HepG2 (cell line): ENCODE results near the gene CES2. TPM values are rescaled to one million over a fixed set of nuclear protein-coding genes. Genes with fewer than 3 reads are reported as not detected.

ENCODE experiments used
- DMAP1 ChIP-seq: IDR thresholded peaks from 2 replicates; pipeline ENCODE4 v1.6.1; 2016
- HOXA7 ChIP-seq: sonication (generic); formaldehyde crosslinking; IDR thresholded peaks from 2 replicates; pipeline ENCODE4 v1.8.1; 2022; ENCODE audit warnings: mild to moderate bottlenecking, missing genetic modification reagents, moderate library complexity
- MAX ChIP-seq: IDR thresholded peaks from 2 replicates; pipeline ENCODE4 v1.6.1; 2012; ENCODE audit warnings: inconsistent platforms
- MED1 ChIP-seq: sonication (generic); formaldehyde crosslinking; IDR thresholded peaks from 2 replicates; pipeline ENCODE4 v1.4.0; 2020; ENCODE audit warnings: missing genetic modification reagents
- MEIS2 ChIP-seq: sonication (generic); formaldehyde crosslinking; IDR thresholded peaks from 2 replicates; pipeline ENCODE4 v1.9.0; 2021; ENCODE audit warnings: mild to moderate bottlenecking, missing genetic modification reagents
- MXD4 ChIP-seq: IDR thresholded peaks from 2 replicates; pipeline ENCODE4 v1.6.1; 2016; ENCODE audit warnings: mild to moderate bottlenecking, missing biosample characterization, missing genetic modification reagents
- PHF5A ChIP-seq: IDR thresholded peaks from one replicate; pipeline ENCODE4 v1.6.1; 2018; ENCODE audit warnings: low read depth, missing genetic modification reagents; ENCODE audit not compliant: unreplicated experiment
- PPARG ChIP-seq: conservative IDR thresholded peaks from 2 replicates; pipeline ENCODE4 v1.6.1; 2016; ENCODE audit warnings: missing biosample characterization, missing genetic modification reagents
- RARA ChIP-seq: IDR thresholded peaks from 2 replicates; pipeline ENCODE4 v1.6.1; 2016; ENCODE audit warnings: missing genetic modification reagents, missing compliant biosample characterization
- REPIN1 ChIP-seq: sonication (generic); formaldehyde crosslinking; IDR thresholded peaks from 2 replicates; pipeline ENCODE4 v1.8.0; 2022; ENCODE audit warnings: missing genetic modification reagents, low read depth, mild to moderate bottlenecking, borderline replicate concordance
- SIX1 ChIP-seq: sonication (generic); formaldehyde crosslinking; IDR thresholded peaks from 2 replicates; pipeline ENCODE4 v1.4.0; 2020; ENCODE audit warnings: missing genetic modification reagents, borderline replicate concordance
- SRF ChIP-seq: IDR thresholded peaks from 2 replicates; pipeline ENCODE4 v1.6.1; 2011; ENCODE audit warnings: mild to moderate bottlenecking, low read depth, low read length, moderate library complexity
- SSRP1 ChIP-seq: IDR thresholded peaks from 2 replicates; pipeline ENCODE4 v1.6.1; 2016; ENCODE audit warnings: control low read depth
- UBTF ChIP-seq: sonication (generic); formaldehyde crosslinking; IDR thresholded peaks from 2 replicates; pipeline ENCODE4 v1.4.0; 2020; ENCODE audit warnings: mild to moderate bottlenecking, missing genetic modification reagents
- XRCC5 ChIP-seq: fragments of 200-400 bp; formaldehyde crosslinking; optimal IDR thresholded peaks from 2 replicates; pipeline ENCODE3; 2017; ENCODE audit warnings: mild to moderate bottlenecking, low read length
- ZBTB26 ChIP-seq: IDR thresholded peaks from 2 replicates; pipeline ENCODE4 v1.6.1; 2016; ENCODE audit warnings: missing compliant biosample characterization, missing genetic modification reagents, borderline replicate concordance
- ZHX1 ChIP-seq: sonication (generic); formaldehyde crosslinking; IDR thresholded peaks from 2 replicates; pipeline ENCODE4 v1.8.1; 2022; ENCODE audit warnings: low read depth, mild to moderate bottlenecking, missing genetic modification reagents
- ZNF256 ChIP-seq: sonication (generic); formaldehyde crosslinking; conservative IDR thresholded peaks from 2 replicates; pipeline ENCODE4 v1.4.0; 2020; ENCODE audit warnings: missing genetic modification reagents
- ZNF816 ChIP-seq: sonication (generic); formaldehyde crosslinking; IDR thresholded peaks from 2 replicates; pipeline ENCODE4 v1.8.0; 2022; ENCODE audit warnings: missing genetic modification reagents, mild to moderate bottlenecking, borderline replicate concordance
- polyA plus RNA-seq, 8 experiments: library from polyadenylated mRNA; depleted of rRNA in 3 of 8; stranded (reverse) in 7 of 8; unstranded in 1 of 8; fragments of >200 nt; fragmentation: Illumina TruSeq in 4 of 8; extraction: Trizol in 4 of 8; gene quantifications; 2 replicates each; pipeline versions ENCODE4 v1.2.1 to v1.2.3, GENCODE V29; 2011 to 2016; ENCODE audit warnings: low read depth in 4 of 8, missing spikeins in 1 of 8, mixed read lengths in 1 of 8; ENCODE audit not compliant: insufficient read depth in 1 of 8
- total RNA-seq, 5 experiments: library from RNA; depleted of rRNA; stranded (reverse); fragments of >200 nt; fragmentation: Illumina TruSeq; extraction: Trizol; gene quantifications; 2 replicates each; pipeline ENCODE4 v1.2.3, GENCODE V29; 2016; ENCODE audit warnings: low read depth in 1 of 5
- TF ChIP-seq, protein P1 (sequence below): sonication (generic); formaldehyde crosslinking; IDR thresholded peaks from 2 replicates; pipeline ENCODE4 v1.4.0; 2020; ENCODE audit warnings: mild to moderate bottlenecking, low read depth, missing genetic modification reagents
- TF ChIP-seq, protein P2 (sequence below): sonication (generic); formaldehyde crosslinking; IDR thresholded peaks from 2 replicates; pipeline ENCODE4 v1.4.0; 2020; ENCODE audit warnings: missing genetic modification reagents

Gene CES2
- total and polyA plus RNA-seq, 2 of the 13 experiments (the other 11 are each of a cell fraction or from before 2014, with no cell fraction given): 50.6 to 63.8 TPM

- TF ChIP-seq ZBTB26 (peak; percentile 51; the same call in 1 of the 2 replicates), RARA (CRISPR knock-in tag) (peak; percentile 49), ZNF256 (CRISPR knock-in tag) (0 out of 2 replicates have a peak, but pooled peaks have one; percentile 24), UBTF (CRISPR knock-in tag) (peak; percentile 96), PPARG (CRISPR knock-in tag) (no peak), MAX (peak; percentile 87), PHF5A (peak; percentile 44), ZNF816 (0 out of 2 replicates have a peak, but pooled peaks have one; percentile 58), MXD4 (CRISPR knock-in tag) (peak; percentile 83; the same call in 1 of the 2 replicates), SRF (no peak), REPIN1 (CRISPR knock-in tag) (peak; percentile 94; the same call in 1 of the 2 replicates), HOXA7 (CRISPR knock-in tag) (no peak), ZHX1 (peak; percentile 81; the same call in 1 of the 2 replicates), MEIS2 (CRISPR knock-in tag) (no peak), SIX1 (CRISPR knock-in tag) (no peak), DMAP1 (CRISPR knock-in tag) (peak; percentile 68), SSRP1 (no peak), MED1 (CRISPR knock-in tag) (peak; percentile 80), XRCC5 (peak; percentile 22)
- TF ChIP-seq, protein P1, sequence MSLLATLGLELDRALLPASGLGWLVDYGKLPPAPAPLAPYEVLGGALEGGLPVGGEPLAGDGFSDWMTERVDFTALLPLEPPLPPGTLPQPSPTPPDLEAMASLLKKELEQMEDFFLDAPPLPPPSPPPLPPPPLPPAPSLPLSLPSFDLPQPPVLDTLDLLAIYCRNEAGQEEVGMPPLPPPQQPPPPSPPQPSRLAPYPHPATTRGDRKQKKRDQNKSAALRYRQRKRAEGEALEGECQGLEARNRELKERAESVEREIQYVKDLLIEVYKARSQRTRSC (CRISPR knock-in tag): no peak
- TF ChIP-seq, protein P2, sequence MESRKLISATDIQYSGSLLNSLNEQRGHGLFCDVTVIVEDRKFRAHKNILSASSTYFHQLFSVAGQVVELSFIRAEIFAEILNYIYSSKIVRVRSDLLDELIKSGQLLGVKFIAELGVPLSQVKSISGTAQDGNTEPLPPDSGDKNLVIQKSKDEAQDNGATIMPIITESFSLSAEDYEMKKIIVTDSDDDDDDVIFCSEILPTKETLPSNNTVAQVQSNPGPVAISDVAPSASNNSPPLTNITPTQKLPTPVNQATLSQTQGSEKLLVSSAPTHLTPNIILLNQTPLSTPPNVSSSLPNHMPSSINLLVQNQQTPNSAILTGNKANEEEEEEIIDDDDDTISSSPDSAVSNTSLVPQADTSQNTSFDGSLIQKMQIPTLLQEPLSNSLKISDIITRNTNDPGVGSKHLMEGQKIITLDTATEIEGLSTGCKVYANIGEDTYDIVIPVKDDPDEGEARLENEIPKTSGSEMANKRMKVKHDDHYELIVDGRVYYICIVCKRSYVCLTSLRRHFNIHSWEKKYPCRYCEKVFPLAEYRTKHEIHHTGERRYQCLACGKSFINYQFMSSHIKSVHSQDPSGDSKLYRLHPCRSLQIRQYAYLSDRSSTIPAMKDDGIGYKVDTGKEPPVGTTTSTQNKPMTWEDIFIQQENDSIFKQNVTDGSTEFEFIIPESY (CRISPR knock-in tag): no peak; the same call in 1 of the 2 replicates
These were observed at the start of gene CES2 (continued) for GRCh38 chr16:66935314-66936011.
